CD14-positive monocyte (primary cell): Measurements from ENCODE around the gene ARID1B. TPM values are rescaled to one million over a fixed set of nuclear protein-coding genes. Genes with fewer than 3 reads are reported as not detected.

Experiments
- DNase-seq, 3 donors: peaks; one replicate each; pipeline ENCODE4 v3.0.0-alpha.2; 2011 to 2022
- H2AFZ ChIP-seq: 2 replicates; pipeline ENCODE4 v1.6.0; 2012; ENCODE audit warnings: mild to moderate bottlenecking, low read depth, low read length, inconsistent platforms; ENCODE audit not compliant: insufficient read depth, poor library complexity, severe bottlenecking
- H3K27ac ChIP-seq, 2 donors: 1 replicate in 1 of 2; 2 replicates in 1 of 2; pipeline ENCODE4 v1.5.1; 2012 to 2013; ENCODE audit warnings: low read length in 2 of 2, control low read depth in 1 of 2, inconsistent platforms in 1 of 2, low read depth in 1 of 2, mild to moderate bottlenecking in 1 of 2
- H3K27me3 ChIP-seq, 2 donors: one replicate each; pipeline versions ENCODE4 v1.6.0 to v1.6.1; 2011 to 2013; ENCODE audit warnings: low read length in 2 of 2; ENCODE audit not compliant: control insufficient read depth in 2 of 2, insufficient read depth in 2 of 2
- H3K36me3 ChIP-seq, 2 donors: replicated peaks in 1 of 2; 1 replicate in 1 of 2; 2 replicates in 1 of 2; pipeline versions ENCODE4 v1.5.1 to v1.6.1; 2012 to 2013; ENCODE audit warnings: low read length in 2 of 2, control low read depth in 1 of 2, inconsistent platforms in 1 of 2, mild to moderate bottlenecking in 1 of 2; ENCODE audit not compliant: insufficient read depth in 2 of 2, control insufficient read depth in 1 of 2
- H3K4me1 ChIP-seq, 2 donors: 1 replicate in 1 of 2; 2 replicates in 1 of 2; pipeline versions ENCODE4 v1.5.1 to v1.6.1; 2012 to 2013; ENCODE audit warnings: low read length in 2 of 2, control low read depth in 1 of 2, inconsistent platforms in 1 of 2, mild to moderate bottlenecking in 1 of 2, moderate library complexity in 1 of 2; ENCODE audit not compliant: insufficient read depth in 2 of 2, control insufficient read depth in 1 of 2
- H3K4me2 ChIP-seq: replicated peaks from 2 replicates; pipeline ENCODE3; 2012; ENCODE audit warnings: low read length, moderate library complexity, mild to moderate bottlenecking; ENCODE audit not compliant: poor library complexity, severe bottlenecking; ENCODE audit errors: extremely low read depth
- H3K4me3 ChIP-seq, 3 experiments: fragments of 200-600 bp in 1 of 3; sonication (generic) in 1 of 3; replicated peaks in 1 of 3; 1 replicate in 2 of 3; 2 replicates in 1 of 3; pipeline ENCODE4 v1.5.1; 2011 to 2013; ENCODE audit warnings: low read length in 3 of 3, mild to moderate bottlenecking in 3 of 3, control low read depth in 2 of 3, low read depth in 2 of 3, inconsistent platforms in 1 of 3, moderate library complexity in 1 of 3
- H3K79me2 ChIP-seq: 2 replicates; pipeline ENCODE4 v1.6.0; 2012; ENCODE audit warnings: mild to moderate bottlenecking, control low read depth, inconsistent platforms, low read length, moderate library complexity; ENCODE audit not compliant: insufficient read depth
- H3K9ac ChIP-seq: 2 replicates; pipeline ENCODE4 v1.6.0; 2017; ENCODE audit warnings: low read length, mild to moderate bottlenecking; ENCODE audit not compliant: insufficient read depth, poor library complexity, severe bottlenecking
- H3K9me3 ChIP-seq, 2 donors: replicated peaks in 1 of 2; 1 replicate in 1 of 2; 2 replicates in 1 of 2; pipeline versions ENCODE4 v1.5.1 to v1.6.1; 2012 to 2013; ENCODE audit warnings: low read length in 2 of 2, control low read depth in 1 of 2; ENCODE audit not compliant: control insufficient read depth in 1 of 2, insufficient read depth in 1 of 2
- H4K20me1 ChIP-seq: 2 replicates; pipeline ENCODE4 v1.6.0; 2012; ENCODE audit warnings: mild to moderate bottlenecking, low read length, control low read depth, moderate library complexity; ENCODE audit not compliant: insufficient read depth
- H3K27ac Mint-ChIP-seq, 7 donors: one replicate each; pipeline ENCODE4 v1.8.0; 2020; ENCODE audit warnings: mild to moderate bottlenecking in 7 of 7, mixed read lengths in 7 of 7, moderate library complexity in 6 of 7, inconsistent platforms in 2 of 7
- H3K27me3 Mint-ChIP-seq, 3 donors: one replicate each; pipeline ENCODE4 v1.8.0; 2021 to 2022; ENCODE audit warnings: low read depth in 3 of 3, mild to moderate bottlenecking in 3 of 3, mixed read lengths in 3 of 3, moderate library complexity in 3 of 3, inconsistent platforms in 1 of 3
- H3K36me3 Mint-ChIP-seq, 2 donors: one replicate each; pipeline ENCODE4 v1.8.0; 2020; ENCODE audit warnings: mixed read lengths in 2 of 2, inconsistent platforms in 1 of 2, mild to moderate bottlenecking in 1 of 2
- H3K4me1 Mint-ChIP-seq: one replicate; pipeline ENCODE4 v1.8.0; 2020; ENCODE audit warnings: mild to moderate bottlenecking, mixed read lengths
- H3K4me3 Mint-ChIP-seq, 2 donors: one replicate each; pipeline ENCODE4 v1.8.0; 2020; ENCODE audit warnings: mild to moderate bottlenecking in 2 of 2, mixed read lengths in 2 of 2, moderate library complexity in 1 of 2
- H3K9me3 Mint-ChIP-seq, 7 donors: one replicate each; pipeline ENCODE4 v1.8.0; 2020 to 2022; ENCODE audit warnings: mixed read lengths in 7 of 7, mild to moderate bottlenecking in 6 of 7, moderate library complexity in 6 of 7, inconsistent platforms in 2 of 7
- WGBS: methylation state at CpG from one replicate; pipeline ENCODE4 v1.1.5; 2013; ENCODE audit warnings: missing lambda C conversion rate; ENCODE audit not compliant: insufficient coverage; 5-methylcytosine and 5-hydroxymethylcytosine counted together
- intact Hi-C, 2 donors: fragments of 100-400 bp; cut with micrococcal nuclease; formaldehyde crosslinking; loops; one replicate each; pipeline versions ENCODE4 v1.15.0 to v1.15.1; 2023
- polyA plus RNA-seq, 3 donors: library from polyadenylated mRNA; depleted of rRNA in 1 of 3; unstranded in 2 of 3; stranded (reverse) in 1 of 3; fragments of 300-500 nt in 2 of 3; fragments of >200 nt in 1 of 3; fragmentation: Illumina TruSeq in 2 of 3; gene quantifications; 1 replicate in 2 of 3; 2 replicates in 1 of 3; pipeline ENCODE4 v1.2.3, GENCODE V29; 2012 to 2021
- TF ChIP-seq, protein P1 (sequence below): fragments of 200-600 bp; IDR thresholded peaks from one replicate; pipeline ENCODE4 v1.8.0; 2022; ENCODE audit warnings: antibody characterized with exemption, mild to moderate bottlenecking

Gene ARID1B
- polyA plus RNA-seq, 3 donors = 3.2 to 22.1 (median 3.8) TPM

GRCh38 chr6:156994215-156995076 is 217.3 kb downstream of the ARID1B start:
- Histone ChIP-seq H3K27ac (no peak overlapping the region), H3K4me2 (peak overlapping the region; percentile 17), H3K27me3 (no peaks in the 10 kb centered on the region), H3K79me2 (peaks cover 87% of the 10 kb centered on the region), H3K4me1 (peaks cover 14 to 21% of the 10 kb centered on the region in 2 donors), H3K9me3 (no peaks in the 10 kb centered on the region), H3K9ac (no peak overlapping the region), H2AFZ (no peak overlapping the region), H3K4me3 (peak overlapping the region in 1 of 3 experiments; percentile 29), H4K20me1 (peaks cover 90% of the 10 kb centered on the region), H3K36me3 (no peaks in the 10 kb centered on the region)
- no peak for DNase-seq
- peaks cover 28% of the 10 kb centered on the region for H3K4me1 Mint-ChIP-seq
- H3K9me3 Mint-ChIP-seq = peaks cover 0 to 3% (median 0%) of the 10 kb centered on the region in 7 donors
- H3K27me3 Mint-ChIP-seq = no peaks in the 10 kb centered on the region
- intact Hi-C loops = no loop called here
- H3K27ac Mint-ChIP-seq = peak overlapping the region in 4 of 7 donors; percentile 17 to 57 (median 34)
- 70% methylated on average over 7 of the region's 13 CpGs for WGBS
- peak overlapping the region; percentile 17 to 46 for H3K4me3 Mint-ChIP-seq
- H3K36me3 Mint-ChIP-seq = peaks cover 0 to 9% of the 10 kb centered on the region in 2 donors
- TF ChIP-seq, protein P1, sequence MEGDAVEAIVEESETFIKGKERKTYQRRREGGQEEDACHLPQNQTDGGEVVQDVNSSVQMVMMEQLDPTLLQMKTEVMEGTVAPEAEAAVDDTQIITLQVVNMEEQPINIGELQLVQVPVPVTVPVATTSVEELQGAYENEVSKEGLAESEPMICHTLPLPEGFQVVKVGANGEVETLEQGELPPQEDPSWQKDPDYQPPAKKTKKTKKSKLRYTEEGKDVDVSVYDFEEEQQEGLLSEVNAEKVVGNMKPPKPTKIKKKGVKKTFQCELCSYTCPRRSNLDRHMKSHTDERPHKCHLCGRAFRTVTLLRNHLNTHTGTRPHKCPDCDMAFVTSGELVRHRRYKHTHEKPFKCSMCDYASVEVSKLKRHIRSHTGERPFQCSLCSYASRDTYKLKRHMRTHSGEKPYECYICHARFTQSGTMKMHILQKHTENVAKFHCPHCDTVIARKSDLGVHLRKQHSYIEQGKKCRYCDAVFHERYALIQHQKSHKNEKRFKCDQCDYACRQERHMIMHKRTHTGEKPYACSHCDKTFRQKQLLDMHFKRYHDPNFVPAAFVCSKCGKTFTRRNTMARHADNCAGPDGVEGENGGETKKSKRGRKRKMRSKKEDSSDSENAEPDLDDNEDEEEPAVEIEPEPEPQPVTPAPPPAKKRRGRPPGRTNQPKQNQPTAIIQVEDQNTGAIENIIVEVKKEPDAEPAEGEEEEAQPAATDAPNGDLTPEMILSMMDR = no peak

- Mint-ChIP-seq H3K27me3 (no peaks in the 10 kb centered on the region), H3K4me3 (no peak overlapping the region), H3K27ac (no peak overlapping the region), H3K9me3 (peaks cover 0 to 3% (median 0%) of the 10 kb centered on the region in 7 donors), H3K4me1 (peaks cover 28% of the 10 kb centered on the region), H3K36me3 (peaks cover 0 to 9% of the 10 kb centered on the region in 2 donors)
- no peak for DNase-seq
- intact Hi-C loops = no loop called here
- H3K9me3 ChIP-seq = no peaks in the 10 kb centered on the region
- H3K79me2 ChIP-seq = peaks cover 84% of the 10 kb centered on the region
- 100% methylated on average over 1 of the region's 5 CpGs for WGBS
- no peak overlapping the region for H2AFZ ChIP-seq
- H3K27ac ChIP-seq = no peak overlapping the region
- TF ChIP-seq, protein P1 = no peak
- peaks cover 90% of the 10 kb centered on the region for H4K20me1 ChIP-seq
- H3K9ac ChIP-seq = no peak overlapping the region
- H3K4me2 ChIP-seq = no peak overlapping the region
- H3K36me3 ChIP-seq = no peaks in the 10 kb centered on the region
- peaks cover 14 to 21% of the 10 kb centered on the region in 2 donors for H3K4me1 ChIP-seq
- no peaks in the 10 kb centered on the region for H3K27me3 ChIP-seq
- H3K4me3 ChIP-seq = no peak overlapping the region
Observed at GRCh38 chr6:156995502-156995901, 218.3 kb downstream of the ARID1B start.
